SKM-1 (cell line): ENCODE measurements around the gene PAK4.
A peak's percentile ranks its signal among the peaks of the same experiment; 100 is the strongest.
"Not testable (repeated sequence)": the region's sequence is repeated elsewhere in the genome, so short reads cannot be mapped to it uniquely, and the experiment has no call there.

Source experiments
- DNase-seq: peaks from one replicate; lab custom pipeline; 2025; ENCODE audit not compliant: unreplicated experiment; lab: John Stamatoyannopoulos, UW

Gene PAK4

DNA sequence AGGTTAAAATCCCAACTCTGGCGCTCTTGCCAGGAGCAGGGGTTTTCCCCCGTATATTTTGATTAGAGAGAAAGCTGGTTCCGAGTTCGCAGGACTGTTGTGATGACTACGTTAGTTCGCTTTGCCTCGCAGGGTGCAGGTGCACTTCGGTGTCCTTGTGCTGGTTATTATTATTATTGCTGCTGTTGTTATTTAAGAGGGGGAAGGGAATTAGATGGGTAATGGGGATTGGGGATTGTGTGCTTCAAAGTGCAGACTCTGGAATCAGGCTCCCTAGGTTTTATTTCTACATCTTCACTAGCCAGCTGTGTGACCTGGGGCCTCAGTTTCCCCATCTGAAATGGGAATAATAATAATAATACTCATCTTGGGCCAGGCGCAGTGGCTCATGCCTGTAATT, 26.2 kb upstream of the PAK4 start:
- no peak for DNase-seq

DNA sequence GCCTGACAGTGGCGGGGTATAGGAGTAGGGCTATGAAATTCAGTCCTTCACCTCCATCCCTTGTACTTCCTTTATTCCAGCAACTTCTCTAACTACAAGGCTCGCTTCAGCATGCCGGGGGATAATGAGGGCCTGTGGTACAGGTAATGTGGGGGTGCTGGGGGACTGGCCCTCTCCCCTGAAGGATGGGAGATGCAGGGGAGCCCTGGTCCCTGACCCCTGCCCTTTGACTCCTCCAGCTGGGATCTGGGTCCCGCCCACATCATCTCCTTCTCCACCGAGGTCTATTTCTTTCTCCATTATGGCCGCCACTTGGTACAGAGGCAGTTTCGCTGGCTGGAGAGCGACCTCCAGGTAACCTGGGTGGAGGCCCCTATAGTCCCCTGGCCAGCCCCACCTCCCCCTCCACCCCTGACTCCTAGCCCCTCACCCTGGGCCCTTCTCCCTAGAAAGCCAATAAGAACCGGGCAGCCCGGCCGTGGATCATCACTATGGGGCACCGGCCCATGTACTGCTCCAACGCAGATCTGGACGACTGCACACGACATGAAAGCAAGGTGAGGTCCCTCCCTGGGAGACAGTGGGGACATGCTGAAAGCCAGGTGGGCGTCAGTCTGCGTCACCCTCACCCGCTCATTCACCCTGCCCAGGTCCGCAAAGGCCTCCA, 25.0 kb upstream of the PAK4 start:
- no peak for DNase-seq

DNA sequence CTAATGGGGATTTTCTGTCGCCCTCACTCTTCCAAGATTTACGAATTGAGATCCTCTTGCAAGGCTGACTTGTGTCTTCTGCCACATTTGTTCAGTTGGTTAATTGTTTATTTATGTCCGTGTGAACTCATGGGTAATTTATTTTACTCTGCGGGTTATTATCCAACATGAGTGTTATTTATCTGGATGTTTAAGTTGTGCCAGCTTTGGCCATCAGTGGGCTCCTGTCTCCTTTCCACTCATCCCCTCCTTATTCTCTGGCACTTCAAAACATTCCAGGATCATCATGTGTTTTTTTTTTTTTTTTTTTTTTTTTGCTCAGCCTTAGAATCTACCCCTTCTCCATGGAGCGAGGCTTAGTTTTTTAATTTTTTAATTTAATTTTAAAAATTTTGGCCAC, 22.4 kb upstream of the PAK4 start:
- DNase-seq: no peak

DNA sequence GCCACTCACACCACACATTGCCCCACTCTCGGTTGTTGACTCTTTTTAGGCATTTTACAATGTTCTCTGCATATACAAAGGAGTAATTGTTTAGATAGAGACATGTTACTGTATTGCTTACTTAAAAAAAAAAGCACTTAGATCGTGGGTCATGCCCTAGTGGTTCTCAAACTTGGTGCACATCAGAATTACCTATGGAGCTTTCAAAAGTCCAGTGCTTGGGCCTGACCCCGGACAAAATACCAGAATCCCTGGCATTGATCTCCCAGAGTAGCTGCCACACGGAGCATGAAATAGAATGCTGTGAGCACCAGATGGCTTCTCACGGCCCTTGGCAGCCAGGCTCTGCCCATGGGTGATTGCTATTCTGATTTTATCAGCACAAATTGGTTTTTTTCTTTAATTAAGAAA, 21.4 kb upstream of the PAK4 start:
- no peak for DNase-seq

DNA sequence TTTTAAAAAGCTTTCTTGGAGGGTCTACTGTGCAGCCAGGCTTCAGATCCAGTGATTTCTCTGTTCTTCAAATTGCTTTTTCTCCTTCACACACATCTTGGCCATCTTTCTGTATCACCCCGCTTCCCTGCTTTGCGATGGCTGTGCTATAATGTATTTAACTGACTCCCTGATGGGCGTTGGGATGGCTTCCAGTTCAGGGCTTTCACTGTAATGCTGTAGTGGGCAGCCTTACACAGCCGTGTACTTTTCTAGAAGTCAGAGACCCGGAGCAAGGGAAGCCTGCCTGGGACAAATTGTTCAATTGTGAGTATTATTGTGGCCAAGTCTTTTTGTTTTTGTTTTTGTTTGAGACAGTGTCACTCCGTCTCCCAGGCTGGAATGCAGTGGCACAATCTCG, 19.4 kb upstream of the PAK4 start:
- no peak for DNase-seq

DNA sequence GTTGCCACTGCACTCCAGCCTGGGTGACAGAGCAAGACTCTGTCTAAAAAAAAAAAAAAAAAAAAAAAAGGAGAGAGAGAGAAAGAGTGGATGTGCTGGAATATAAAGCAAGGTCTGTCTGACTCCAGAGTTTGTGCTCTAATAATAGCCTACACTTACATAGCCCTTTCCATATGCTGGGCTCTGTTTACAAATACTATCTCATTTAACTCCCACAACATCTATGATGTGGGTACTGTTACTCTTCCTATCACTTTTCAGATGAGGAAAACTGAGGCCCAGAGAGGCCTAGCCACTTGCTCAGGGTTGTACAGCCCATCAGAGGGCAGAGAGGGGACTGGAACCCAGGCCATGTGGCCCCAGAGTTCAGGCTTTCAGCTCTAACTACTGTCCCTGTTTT, 15.9 kb upstream of the PAK4 start:
- DNase-seq: no peak

DNA sequence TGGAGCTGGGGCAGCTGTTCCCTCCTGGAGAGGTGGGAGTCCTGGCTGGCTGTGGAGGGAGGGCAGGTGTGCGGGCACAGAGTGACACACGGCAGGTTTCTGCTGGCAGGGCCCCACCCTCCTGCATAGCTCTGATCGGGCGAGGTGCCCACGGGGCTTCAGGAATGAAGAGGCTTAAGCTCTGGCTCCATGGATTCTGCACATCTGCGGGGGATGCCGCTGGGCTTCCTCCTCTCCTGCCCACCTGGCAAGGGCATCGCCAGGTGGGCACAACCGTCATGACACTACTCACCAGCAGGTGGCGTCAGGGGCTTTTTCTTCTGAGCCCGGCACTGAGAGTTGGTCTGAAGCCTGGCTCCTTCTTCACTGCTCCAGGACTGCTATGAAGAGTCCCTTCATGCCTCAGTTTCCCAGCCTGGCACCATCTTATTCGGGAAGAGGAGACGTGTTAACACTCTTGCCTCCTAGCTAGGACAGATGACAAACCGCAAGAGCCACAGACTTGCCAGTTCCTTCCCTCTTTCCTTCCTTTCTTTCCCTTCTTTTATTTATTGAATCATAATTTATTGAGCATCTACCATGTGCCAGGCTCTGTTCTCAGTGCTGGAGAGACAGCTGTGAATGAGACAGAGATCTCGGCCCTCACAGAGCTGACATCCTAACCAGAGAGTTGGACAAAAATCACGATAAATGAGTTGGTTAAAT, 15.2 kb upstream of the PAK4 start:
- DNase-seq: peak; percentile 36

DNA sequence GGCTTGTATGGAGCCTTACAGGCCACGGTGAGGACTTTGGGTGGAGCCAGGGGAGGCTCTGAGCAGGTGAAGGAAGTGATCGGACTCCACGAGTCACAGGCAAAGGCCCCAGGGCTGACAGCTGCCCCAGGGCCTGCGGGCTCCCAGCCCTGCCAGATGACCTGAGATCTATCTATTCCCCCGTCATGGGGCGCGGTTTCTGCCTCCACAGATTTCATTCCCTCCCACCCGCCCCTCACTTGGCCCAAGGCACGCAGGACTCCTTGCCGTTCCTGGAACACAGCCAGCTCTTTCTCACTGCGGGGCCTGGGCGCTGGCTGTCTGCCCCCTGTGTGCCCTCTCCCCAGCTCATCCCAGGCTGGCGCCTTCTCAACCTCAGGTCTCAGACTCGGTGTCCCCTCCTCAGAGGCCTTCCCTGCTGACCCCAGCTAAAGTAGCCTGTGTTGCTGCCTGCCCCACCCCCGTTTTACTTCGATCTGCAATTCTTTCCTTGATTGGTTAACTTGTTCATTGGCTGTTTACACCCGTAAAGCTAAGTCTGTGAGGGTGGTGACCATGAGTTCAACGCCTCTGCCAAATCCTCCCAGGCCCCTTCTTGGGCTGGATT, 13.9 kb upstream of the PAK4 start:
- DNase-seq: no peak

DNA sequence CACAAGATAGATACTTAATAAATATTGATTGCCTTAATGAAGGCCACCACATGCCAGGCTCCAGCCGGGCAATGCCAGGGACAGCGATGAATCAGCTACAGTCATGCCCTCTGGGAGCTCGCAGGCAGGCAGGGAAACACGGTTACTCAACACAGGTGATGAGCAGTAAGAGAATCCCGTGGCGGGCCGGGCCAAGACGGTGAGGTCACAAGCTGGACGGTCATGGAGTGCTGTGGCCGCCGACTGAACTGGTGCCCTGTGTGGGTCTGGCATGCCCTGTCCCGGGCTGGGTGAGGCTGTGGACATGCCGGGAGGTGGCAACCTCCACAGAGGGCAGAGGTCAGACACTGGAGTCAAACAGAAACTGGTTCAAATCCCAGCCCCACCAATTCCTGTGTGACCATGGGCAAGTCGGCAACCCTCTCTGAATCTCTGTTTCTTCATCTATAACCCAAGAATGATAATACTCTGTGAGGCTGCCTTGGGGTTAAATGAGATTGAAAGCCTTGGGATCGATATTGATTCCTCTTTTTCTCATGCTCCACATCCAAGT, 13.2 kb upstream of the PAK4 start:
- no peak for DNase-seq

DNA sequence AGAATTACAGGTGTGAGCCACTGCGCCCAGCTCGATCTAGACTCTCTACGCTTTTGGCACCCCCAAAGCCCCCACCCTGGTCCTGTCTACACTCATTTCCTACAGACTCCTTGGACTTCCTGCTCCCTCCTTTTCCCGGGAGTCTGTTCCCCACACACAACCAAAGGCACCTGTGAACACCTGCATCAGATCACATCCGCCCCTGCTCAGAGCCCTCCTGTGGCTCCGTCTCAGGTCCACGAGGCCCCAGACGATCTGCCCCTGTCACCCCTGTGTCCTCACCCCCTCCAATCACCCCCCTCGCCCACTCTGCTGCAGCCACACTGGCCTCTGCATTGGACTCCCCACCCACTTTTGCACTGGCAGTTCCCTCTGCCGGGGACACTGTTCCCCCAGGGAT, 12.4 kb upstream of the PAK4 start:
- no peak for DNase-seq

DNA sequence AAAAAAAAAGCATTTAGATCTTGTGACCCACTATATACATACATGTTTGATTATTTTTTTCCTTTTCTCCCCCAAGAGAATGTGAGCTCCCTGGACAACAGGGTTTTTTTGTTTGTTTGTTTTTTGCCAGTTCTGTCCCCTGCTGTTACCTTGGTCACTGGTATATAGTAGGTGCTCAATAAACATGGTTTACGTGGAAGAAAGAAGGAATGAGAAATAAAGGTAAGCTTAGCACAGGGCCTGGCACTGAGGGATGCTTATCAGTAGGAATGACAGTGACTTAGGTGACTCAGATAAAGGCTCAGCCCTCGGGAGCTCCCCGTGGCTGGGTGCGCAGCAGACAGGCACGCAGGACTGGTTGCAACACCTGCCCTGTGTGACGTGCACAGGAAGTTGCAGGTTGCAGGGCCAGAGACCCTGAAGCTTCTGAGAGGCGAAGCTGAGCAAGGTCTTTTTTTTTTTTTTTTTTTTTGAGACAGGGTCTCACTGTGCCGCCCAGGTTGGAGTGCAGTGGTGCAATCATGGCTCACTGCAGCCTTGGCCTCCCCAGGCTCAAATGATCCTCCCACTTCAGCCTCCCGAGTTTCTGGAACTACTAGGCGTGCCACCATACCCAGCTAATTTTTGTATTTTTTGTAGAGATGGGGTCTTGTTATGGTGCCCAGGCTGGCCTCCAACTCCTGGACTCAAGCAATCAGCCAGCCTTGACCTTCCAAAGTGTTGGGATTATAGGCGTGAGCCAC, 10.3 kb upstream of the PAK4 start:
- no peak for DNase-seq

DNA sequence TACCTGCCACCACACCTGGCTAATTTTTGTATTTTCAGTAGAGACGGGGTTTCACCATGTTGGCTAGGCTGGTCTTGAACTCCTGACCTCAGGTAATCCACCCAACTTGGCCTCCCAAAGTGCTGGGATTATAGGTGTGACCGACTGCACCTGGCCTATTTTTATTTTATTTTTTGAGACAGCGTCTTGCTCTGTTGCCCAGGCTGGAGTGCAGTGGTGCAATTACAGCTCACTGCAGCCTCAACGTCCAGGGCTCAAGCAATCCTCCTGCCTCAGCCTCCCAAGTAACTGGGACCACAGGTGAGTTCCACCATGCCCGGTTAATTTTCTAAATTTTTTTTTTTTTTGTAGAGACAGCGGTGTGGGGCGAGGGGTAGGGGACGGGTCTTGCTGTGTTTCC, 8.6 kb upstream of the PAK4 start:
- DNase-seq: not testable (repeated sequence)

DNA sequence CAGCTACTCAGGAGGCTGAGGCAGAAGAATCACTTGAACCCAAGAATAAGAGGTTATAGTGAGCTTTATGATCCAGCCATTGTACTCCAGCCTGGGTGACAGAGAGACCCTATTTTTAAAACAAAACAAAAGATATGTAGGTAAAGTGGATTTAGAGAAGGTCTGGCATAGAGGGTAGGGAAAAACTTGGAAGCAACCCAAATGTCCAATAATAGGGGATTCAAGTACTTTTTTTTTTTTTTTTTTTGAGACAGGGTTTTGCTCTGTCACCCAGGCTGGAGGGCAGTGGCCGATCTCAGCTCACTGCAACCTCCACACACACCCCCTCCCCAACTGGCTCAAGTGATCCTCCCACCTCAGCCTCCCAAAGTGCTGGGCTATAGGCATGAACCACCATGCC, 5.8 kb upstream of the PAK4 start:
- no peak for DNase-seq

DNA sequence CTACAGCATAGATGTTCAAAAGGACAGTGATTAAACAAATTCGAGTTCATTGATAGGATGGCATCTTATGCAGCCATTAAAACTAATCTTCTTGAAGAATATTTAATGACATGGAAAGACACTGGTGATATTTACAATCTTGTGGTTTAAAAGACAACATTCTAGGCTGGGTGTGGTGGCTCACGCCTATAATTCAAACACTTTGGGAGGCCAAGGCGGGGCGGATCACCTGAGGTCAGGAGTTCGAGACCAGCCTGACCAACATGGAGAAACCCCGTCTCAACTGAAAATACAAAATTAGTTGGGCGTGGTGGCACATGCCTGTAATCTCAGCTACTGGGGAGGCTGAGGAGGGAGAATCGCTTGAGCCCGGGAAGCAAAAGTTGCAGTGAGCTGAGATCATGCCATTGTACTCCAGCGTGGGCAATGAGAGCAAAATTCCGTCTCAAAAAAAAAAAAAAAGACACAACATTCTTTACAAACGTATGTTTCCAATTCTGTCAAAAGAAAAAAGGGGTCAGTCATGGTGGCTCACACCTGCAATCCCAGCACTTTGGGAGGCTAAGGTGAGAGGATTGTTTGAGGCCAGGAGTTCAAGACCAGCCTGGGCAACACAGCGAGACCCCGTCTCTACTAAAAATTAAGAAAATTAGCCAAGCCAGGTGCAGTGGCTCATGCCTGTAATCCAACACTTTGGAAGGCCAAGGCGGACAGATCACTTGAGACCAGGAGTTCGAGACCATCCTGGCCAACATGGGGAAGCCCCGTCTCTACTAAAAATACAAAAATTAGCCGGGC, 2.5 kb upstream of the PAK4 start:
- DNase-seq: no peak

DNA sequence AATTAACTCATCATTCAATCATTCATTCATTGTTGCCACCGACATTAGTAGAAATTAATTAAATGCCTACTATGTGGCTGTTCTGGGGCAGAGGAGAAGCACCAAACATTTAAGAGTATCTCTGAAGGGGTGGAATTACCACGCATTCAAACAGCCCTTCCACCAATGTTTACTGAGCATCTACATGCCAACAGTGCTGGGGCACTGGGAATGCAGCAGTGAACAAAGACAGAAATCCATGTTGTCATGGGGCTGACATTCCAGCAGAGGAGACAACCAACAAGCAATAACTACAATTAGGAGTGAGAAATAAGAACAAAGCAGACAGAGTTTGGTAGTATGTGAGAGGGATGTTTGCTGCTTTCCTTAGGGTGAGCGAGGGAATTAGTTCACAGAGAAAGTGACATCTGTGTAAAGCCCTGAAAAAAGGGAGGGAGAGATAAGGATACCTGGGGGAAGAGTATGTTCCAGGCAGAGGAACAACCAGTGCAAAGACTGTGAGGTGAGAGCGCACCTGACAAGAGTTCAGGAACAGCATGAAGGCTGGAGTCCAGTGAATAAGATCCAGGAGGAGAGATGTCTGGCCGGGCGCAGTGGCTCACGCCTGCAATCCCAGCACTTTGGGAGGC, 1.3 kb upstream of the PAK4 start:
- no peak for DNase-seq

DNA sequence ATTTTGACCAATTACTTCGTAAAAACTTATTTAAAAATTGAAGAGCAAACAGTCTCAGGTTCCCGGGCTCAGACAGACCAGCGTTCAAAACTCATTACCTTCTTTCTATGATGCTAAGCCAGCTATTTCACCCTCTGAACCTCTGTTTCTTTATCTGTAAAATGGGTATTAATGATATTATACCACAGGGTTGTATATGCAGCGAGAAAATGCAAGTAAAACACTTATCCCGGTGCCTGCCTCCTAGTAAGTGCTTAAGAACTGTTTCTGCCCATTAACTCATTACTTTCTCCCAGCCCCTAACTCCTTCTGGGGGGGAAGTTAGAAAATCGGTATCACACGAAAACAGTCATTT, 410 bp upstream of the PAK4 start:
- DNase-seq: no peak

DNA sequence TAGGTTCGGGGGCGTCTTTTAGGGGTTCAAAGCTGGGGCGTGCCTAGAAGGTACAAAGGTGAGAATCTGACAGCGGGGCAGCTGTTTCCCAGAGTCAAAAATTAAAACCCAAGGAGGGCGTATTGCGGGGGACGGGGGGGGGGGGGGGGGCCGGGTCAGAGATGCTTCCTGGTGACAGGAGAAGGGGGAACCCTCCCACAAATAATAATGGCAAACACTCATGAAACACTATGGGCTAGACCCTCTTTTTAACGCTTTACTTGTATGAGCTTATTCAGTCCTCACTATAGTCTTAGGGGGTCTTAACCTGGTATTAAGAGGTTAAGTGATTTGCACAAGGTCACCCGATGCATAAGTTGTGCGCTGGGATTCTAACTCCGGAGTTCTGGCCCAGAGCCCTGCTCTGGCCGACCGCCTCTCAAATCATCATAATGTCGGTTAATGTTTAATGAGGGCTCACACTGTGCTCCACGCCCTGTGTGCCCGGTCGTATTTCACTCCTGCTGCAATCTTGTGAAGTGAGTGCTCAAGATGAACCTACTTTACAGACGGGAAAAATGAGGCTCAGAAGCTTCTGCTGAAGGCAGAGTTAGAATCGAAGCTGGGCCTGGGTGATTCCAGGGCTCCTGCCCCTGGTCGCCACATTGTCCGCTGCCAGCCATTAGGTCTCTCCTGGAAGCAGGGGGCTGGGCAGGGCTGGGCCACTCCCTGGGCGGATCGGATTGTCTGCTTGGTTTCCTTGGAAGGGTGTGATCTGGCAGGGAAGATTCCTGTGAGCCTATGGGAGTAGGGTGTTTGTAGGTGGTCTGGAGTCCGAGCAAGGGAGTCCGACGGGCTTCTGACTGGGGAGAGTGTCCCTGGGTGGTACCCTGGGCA, 964 bp downstream of the PAK4 start:
- no peak for DNase-seq

DNA sequence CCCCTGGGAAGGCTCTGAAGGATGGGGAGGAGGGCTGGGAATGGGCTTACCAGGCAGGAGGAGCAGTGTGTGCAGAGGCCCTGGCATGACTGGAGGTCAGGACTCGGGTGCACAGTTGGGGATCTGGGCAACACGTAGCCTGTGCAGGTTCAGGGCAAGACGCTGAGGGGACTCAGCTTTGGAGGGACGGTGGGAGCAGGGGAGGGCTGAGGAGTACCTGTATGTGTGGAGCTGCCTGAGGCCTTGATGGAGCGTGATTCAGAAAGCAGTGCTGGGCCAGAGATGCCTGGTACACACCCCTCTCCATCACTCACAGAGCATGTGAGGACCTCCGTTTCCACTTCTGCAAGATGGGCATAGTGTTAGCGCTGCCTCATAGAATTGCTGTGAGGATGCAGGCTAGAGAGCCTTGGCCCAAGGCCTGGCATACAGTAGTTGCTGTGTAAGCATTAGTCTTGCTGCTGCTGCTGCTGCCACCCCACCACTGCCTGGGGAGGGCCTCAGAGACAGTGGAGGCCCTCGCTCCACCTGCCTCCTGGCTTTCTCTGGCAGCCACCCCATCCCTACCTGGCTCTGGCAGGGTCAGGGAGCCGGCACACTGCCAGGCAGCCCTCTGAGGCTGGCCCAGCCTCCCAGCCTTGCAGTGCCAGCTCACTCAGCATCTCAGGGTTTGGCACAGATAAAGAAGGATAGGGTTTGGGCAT, 2.4 kb downstream of the PAK4 start:
- no peak for DNase-seq

DNA sequence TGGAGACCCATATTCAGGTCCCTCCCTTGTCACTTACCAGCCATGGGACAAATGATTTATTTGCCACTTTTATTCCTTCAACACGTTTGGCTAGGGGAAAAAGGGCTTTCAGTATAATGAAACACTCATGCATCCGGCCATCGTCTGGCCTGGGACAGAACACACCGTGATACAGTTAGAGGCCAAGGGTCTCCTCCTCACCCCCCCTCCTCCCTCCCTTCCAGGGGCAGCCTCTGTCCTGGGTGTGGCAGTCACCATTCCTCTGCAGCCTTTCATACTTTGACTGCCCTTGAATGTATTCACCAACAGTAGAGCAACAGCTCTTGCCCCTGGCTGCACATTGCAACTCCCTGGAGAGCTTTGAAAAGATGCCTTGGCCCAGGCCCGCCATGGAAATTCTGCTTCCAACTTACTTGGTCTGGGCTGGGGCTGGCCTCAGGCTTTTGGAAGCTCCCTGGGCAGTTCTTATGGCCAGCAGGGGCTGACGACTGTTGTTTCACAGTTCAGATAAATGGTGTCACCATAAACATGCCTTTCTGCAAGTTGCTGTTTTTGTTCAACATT, 3.0 kb downstream of the PAK4 start:
- DNase-seq: no peak
